Non-pigmented ciliary epithelial cell (primary cell): ENCODE results near the gene NES.

Experiments
- DNase-seq: peaks from one replicate; pipeline ENCODE4 v3.0.0-alpha.2; 2010; ENCODE audit warnings: low read depth

The NES gene, protein sequence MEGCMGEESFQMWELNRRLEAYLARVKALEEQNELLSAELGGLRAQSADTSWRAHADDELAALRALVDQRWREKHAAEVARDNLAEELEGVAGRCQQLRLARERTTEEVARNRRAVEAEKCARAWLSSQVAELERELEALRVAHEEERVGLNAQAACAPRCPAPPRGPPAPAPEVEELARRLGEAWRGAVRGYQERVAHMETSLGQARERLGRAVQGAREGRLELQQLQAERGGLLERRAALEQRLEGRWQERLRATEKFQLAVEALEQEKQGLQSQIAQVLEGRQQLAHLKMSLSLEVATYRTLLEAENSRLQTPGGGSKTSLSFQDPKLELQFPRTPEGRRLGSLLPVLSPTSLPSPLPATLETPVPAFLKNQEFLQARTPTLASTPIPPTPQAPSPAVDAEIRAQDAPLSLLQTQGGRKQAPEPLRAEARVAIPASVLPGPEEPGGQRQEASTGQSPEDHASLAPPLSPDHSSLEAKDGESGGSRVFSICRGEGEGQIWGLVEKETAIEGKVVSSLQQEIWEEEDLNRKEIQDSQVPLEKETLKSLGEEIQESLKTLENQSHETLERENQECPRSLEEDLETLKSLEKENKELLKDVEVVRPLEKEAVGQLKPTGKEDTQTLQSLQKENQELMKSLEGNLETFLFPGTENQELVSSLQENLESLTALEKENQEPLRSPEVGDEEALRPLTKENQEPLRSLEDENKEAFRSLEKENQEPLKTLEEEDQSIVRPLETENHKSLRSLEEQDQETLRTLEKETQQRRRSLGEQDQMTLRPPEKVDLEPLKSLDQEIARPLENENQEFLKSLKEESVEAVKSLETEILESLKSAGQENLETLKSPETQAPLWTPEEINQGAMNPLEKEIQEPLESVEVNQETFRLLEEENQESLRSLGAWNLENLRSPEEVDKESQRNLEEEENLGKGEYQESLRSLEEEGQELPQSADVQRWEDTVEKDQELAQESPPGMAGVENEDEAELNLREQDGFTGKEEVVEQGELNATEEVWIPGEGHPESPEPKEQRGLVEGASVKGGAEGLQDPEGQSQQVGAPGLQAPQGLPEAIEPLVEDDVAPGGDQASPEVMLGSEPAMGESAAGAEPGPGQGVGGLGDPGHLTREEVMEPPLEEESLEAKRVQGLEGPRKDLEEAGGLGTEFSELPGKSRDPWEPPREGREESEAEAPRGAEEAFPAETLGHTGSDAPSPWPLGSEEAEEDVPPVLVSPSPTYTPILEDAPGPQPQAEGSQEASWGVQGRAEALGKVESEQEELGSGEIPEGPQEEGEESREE (N-terminal part only)

DNA sequence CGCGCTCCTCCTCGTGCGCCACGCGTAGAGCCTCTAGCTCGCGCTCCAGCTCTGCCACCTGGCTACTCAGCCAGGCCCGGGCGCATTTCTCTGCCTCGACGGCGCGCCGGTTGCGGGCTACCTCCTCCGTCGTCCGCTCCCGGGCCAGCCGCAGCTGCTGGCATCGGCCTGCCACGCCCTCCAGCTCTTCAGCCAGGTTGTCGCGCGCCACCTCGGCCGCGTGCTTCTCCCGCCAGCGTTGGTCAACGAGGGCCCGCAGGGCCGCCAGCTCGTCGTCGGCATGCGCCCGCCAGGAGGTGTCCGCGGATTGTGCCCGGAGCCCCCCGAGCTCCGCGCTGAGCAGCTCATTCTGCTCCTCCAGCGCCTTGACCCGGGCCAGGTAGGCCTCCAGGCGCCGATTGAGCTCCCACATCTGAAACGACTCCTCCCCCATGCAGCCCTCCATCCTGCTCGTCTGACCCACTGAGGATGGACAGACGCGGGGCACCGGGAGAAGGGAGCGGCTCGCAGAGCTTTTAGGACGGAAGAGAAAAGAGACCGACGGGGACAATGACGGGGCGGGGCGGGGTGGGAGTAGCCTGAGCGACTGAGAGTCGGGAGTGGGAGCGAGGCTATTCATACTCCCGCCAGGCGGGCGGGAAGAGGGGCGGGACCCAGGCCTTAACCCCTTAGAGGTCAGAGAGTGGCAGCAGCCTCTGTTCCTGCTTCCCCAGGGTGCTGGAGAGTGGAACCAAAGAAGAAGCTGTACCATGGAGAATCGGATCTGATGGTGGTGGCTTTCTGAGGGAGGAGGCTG lies at the start of gene NES:
Gene NES, minus strand, starts transcription at position 588 of the 796 bp plus-strand sequence. Its CDS starts 143 bp downstream, at position 445.
- no peak for DNase-seq

DNA sequence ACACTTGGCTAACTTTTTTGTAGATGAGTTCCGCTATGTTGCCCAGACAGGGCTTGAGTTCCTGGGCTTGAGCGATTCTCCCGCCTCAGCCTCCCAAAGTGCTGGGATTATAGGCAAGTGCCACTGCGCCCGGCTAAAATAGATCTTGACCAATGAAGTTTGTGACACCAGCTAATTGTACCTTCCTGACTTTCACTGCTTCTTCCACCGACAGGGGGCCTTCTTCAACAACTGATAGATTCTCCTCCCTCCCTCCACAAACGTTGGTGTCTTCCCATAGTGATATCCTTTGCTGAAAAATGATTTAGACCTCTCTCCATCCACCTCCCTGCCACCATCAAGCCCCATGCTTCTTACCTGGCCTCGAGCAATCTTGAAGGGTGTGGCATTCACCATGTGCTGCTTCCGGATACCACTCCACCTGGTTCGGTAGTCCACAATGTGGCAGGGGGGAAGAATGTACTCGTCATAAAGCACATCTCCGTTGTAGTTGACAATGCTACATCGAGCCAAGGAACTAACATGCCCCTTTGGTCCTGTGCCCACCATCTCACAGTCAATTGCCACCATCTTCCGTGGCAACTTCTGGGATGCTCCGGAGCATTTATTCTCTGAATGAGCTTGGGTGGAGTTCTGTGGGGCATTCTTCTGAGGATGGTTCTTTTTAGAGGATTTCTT lies 49.5 kb upstream of the NES start:
- no peak for DNase-seq

DNA sequence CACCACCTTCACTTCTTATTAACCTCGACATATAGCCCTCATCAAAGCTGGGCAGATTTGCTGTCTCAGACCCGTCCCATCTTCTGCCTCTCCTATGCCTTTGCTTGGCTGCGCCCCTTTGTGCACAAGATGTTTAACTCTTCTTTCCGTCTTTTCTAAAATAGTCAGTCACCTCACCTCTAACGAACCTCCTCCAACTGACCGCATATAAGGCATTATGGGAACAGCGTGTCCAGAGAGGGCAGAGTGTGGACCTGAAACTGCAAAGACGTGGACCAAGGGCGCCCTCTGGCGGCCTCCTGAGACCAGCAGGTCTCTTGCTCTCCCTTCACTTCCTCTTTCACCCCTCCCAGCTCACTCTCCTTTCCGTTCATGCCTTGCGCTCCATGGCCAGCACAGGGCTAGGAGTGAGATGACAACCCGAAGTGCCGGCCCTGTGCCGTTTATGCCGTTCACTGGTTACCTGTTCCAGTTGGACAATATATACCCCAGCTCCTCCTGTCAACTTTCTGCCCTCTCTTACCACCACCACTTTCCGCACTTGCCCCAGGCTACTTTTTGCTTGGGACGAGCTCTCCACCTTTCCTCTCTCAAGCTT lies 48.6 kb upstream of the NES start:
- DNase-seq = peak; percentile 65

DNA sequence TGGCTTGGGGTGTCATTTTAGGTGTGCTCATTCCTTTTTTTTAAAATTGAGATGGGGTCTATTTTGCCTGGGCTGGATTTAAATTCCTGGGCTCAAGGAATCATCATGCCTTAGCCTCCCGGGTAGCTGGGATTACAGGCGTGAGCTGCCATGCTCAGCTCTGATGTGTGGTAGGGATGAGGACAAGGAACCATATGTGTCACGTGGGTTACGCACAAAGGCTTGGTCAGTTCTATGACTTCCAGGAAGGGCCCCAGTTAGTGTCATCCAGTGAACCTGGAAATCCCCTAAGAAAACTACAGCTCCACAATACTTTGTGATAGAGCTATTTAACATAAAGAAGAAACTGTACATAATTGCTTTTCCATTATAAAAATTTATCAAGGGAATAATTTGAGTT lies 44.3 kb upstream of the NES start:
- DNase-seq = no peak

DNA sequence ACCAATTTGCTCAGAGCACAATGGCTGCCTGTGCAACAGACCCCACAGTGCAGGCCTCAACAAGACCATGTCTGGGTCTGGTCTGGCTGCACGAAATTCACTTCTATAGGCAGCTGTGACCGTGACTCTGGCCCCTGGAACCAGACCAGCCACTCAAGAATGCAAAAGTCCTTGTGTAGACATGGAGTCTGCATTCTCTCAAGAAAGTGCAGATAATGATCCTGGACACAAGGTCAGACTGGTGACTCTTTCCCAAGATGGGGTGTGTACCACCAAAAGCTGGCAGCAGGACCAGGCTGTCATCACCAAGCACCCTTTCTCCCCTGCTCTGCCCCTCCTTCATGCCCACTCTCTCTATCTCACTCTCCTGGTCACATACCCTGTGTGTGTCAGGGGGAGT lies 43.9 kb upstream of the NES start:
- no peak for DNase-seq

DNA sequence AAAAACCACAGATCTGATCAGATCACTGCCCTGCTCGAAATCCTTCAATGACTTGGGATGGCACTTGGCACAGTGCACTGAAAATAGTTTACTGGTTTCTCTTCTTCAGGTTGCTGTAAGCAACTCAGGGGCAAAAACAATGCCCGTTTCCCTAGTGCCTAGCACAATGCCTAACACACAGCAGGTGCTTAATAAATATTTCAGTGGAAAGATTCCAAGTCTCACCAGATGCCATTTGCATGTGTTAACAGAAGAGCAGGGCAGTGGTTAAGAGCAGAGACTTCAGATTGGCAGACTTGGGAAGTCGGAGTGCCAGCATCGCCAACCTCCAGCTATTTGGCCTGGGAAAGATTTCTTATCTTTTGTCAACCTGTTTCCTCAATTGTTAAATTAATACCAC lies 40.1 kb upstream of the NES start:
- DNase-seq = no peak

DNA sequence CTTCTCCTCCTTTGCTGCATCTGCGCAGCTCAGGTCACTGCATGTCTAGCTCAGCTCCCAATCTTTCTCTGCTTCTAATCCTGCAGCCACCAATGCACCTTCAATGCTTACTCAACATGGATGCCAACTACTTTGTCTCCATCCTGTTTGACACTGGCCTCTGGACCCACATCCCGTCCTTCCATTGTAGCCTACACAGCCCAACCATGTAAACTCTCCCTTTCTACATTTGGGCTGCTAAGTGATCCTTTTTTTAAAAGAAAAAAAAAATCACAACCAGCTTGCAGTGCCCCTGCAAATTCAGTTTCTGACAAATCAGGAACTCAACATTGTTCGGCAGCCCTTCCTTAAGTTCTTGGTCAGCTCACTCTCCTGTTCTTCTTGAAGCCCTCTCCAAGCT lies 37.6 kb upstream of the NES start:
- DNase-seq = no peak

DNA sequence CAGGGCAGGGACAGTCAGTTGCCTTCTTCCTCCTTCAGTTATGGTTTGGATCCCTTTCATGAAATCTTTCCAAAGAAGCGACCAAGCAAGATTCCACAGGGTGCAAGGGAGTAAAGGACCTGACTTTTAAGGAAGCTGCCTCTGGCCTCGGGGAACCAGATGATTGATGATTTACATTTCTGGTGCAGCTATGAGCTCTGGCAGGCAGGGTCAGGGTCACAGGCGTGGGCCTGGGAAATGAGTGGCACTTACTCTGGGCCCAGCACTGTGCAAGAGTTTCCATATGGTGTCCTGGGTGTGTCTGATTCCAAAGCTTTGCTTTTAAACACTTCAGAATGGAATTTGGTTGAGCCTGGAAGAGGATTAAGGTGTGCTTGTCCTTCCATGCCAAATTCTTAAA lies 35.4 kb upstream of the NES start:
- DNase-seq = no peak

DNA sequence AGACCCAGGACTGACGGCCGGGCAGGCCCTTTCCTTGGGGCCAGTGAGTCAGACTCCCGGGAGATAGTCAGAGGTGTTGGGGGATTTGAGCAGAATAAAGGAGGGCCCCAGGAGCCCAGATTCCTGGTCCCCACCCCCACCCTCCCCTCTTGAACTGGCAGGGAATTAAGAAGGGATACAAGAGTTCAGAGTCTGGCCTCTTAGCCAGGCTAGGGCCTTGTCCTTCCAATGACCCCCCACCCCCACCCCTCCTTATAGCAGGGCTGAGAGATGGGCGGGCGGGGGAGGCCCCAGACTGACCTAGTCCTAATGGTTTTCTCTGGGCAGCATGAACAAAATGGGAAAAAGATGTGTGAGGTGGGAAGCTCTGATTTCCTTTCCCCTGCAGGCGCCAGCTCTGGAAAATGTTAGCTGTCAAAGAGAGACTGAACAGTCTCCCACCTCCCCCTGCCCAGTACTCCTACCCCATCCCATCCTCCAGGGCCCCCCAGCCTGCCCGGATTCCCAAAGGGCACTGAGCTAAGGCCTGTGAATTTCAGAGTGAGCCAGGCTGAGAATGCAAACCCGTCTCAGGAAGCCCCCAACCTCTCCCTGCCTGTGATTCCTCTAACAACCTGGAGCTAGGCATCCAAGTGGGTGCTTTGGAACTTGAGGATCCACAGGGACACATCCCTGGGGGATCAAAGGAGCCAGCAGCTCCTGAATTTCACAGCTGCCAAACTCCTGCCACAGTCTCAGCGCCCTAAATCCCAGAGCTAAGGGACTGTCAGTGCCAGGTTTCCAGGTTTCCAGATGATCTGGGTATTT lies 34.0 kb upstream of the NES start:
- no peak for DNase-seq

DNA sequence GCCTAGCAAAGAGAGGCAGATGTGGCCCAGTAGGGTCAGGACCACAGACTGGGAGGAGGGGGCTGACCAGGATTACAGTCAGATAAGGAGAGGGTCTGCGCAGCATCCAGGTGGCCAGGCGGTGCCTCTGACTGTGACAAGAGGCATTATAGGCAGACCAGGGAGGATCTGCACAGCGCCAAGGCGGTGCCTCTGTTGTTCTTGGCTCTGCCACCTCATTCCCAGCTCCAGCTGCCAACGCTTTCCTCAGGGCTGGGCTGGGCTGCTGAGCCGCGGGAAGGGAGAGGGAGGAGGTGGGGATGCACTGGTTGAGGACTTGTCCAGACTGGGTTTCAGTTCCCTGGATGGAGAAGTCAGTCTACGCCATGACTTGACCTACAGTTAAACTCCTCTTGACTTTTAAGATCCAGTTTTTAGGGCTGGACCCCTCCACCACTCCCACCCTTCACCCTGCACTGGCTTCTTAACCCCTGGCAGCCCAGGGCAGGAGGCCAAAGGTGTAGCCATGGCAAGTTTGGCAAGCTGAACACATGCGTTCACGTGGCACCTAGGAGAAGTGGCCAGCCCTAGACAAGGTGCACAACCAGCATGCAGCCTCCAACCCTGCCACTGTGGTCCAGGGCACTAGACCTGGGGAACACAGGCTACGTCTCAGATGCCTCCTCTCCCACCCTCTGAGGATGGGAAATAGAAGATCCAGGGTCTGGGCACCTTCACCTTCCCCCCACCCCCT lies 32.7 kb upstream of the NES start:
- no peak for DNase-seq

DNA sequence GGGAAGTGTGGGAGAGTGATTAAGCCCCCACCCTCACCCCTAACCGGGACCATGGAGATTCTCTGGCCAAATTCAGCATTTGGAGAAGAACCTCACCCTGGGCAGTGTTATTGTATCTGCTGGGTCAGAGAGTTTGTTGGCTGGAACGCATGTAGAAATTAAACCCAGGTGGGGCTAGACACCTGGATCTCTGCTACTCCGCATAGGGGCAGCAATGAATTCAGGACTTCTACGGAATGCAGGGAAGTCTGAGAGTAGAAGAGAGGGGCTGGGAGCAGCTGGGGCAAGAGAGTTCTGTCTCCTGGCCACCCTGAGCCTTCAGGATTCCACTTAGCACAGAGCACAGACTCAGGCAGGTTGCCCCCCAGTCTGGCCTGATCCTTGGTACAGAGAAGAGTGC lies 31.8 kb upstream of the NES start:
- no peak for DNase-seq

DNA sequence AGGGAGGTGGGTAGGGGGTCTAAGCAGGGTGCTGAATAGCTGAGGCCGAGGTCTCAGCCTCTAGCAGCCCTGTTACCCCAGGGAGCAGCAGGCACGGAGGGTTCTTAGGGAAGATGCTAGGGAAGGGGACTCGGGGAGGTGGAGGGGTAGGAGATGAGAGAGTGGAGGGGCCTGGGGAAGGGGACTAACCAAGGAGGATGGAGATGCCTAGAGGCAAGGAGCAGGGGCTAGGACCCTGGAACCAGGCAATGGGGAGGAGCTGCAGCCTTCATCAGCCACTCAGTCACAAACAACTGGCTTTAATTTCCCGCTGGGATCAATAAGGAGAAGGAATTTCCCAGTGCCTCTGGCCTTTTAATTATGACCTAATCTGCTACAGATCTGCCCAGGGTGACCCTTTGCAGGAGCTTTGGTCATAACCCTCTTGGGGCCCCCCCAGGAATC lies 31.0 kb upstream of the NES start:
- DNase-seq = no peak

DNA sequence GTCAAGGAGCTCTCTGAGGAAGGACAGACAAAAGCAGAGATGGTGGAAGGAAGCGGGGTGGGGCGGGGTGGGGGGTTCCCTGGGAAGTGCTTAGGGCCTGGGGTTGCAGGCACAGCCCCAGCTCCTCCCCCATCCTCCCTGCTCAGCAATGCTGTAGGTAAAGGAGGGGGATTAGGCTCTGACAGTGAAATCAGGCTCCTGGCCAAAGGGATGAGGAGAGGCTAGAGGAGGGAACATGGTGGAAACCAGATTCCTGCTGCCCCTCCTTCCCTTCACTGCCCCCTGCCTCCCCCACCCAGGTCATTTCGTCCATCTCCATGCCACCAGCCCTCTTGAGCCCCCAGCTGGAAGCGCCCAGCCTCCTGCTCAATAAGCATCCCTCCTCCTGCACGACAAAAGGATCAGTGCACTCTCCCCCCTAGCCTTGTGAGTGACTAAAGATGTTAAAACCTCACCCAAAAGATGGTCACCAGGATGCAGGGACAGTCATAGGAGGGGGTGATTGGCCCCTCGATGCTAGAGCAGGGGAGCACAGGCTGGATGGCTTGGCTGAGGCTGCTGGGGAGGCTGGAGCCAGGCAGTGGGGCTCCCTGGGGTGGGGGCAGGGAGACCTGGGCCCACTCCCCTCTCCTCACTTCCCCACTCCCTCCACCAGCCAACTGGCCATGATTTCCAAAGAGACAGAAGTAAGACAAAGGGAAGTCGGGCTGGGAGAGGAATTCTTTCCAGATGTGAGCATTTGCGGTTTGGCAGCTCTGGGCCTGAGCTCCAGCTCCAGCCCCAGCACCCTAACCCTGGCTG lies 30.4 kb upstream of the NES start:
- no peak for DNase-seq

DNA sequence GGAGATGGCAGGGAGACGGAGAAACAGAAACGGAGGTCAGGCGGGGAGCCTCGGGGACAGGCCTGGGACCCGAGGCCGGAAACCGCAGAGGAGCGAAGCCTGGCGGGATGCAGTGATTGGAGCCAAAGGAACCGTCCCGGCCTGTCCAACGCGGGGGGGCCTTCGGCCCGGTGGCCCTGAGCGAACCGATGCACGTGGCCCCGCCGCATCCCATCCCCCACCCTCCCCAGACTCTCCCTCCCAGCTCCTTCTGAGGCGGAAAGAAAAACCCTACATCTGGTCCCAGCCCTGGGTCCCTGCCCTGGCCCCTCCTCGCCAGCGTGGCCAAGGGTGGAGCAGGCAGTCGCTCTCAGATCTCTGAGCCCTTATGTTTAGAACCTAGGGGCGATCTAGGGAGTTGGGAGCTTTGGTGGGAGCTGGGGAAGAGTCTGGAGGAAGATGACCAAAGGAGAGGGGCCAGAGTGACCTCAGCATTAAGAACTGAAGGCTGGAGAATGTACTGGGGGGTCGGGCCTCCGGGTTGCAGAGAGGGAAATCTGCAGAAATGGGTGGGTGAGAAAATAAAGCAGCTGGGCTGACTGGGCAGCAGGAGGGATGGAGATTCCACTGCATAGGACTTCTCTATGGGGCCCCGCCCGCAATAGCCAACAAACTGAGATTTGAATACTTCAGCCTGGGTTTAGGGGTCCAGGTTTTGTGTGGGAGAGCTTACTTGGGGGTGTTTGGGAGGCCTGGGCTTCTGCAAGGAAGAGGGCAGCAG lies 29.6 kb upstream of the NES start:
- no peak for DNase-seq

DNA sequence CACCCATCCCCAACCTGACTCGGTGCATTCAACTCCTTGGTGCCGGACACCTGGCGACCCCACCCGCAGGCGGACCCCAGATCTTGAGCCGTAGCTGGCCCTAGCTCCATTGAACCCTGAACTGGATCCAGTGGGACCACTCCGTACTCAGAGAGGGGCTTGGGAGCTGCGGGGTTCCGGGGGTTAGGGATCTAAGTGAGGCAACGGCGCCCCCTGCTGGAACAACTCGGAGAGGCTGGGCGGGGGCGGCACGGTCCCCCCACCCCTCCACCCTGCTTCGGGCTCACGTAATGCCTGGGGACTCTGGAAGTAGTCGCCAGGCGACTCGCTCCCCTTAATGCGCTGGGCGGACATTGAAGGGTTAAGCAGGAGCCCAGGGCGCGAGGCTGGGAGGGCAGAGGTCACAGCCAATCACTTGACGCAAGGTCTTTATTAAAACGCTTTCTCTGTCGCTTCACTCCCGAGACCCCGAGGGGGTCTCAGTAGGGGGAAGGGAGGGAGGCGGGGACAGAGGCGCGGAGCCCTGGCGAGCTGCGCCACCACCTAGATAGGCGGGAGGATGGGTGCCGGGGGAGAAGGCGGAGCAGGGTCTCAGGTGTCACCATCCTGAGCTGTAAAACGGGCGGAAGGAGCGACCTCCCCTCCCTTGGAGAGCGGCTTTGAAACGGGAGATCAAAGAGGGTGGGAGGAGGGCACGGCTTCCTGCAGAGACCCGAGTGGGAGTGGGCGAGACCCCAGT lies 28.9 kb upstream of the NES start:
- DNase-seq = no peak

DNA sequence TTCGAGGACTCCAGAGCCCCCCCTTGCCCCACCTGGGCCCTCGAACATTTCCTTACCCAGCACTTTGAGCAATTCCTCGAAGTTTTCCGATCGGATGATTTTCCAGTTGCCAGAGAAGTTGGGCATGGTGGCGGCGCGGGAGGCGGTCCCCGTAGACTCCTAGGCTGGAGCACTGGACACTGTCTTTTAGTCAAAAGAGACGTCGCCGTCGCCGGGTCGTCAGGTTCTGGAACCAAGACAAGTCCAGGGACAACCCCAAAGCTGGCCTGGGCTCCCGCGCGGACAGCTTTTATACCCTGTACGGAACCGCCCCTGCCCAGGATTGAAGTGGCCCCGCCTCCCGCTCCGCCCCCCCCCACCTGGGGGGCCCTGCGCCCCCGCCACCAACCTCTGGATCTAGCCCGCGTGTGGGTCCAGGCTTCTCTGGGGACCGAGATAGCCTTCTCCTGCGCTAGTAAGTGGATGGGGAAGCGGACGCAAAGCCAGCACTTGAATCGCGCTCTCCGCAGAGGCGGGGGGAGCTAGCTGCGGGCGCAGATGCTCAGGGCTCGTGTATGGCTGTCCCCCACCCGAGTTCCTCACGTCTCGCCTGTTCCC lies 28.2 kb upstream of the NES start, which contains the start of gene CRABP2:
Gene CRABP2, minus strand, starts transcription at position 263 of the 597 bp plus-strand sequence. Its CDS starts 137 bp downstream, at position 126.
- no peak for DNase-seq
